Measurements from ENCODE around the gene FAM83F. TPM values are rescaled to one million over a fixed set of nuclear protein-coding genes. Genes with fewer than 3 reads are reported as not detected.

FAM83F gene
- total and polyA plus RNA-seq, 8 donors, result 0.15 to 0.73 (median 0.26) TPM

DNA sequence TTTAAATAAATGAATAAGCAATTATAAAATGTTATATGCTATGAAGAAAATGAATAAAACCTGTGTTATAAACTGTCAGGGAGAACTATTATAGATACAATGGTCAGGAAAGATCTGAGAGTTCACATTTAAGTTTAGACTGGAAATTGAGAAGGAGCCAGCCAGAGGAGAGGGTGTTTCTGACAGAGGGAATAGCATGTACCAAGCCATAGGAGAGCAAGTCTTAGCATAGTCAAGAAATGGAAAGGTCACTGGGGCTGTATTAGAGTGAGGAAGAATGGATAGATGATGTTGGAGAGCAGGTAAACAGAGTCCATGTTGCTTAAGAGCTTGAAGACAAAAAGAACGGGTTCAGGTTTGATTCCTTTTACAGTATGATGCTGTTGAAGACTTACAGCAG, 87.4 kb downstream of the FAM83F start:
- no peak for ATAC-seq
- no peaks in the 10 kb centered on the region for H3K27me3 ChIP-seq
- H3K36me3 ChIP-seq, result no peaks in the 10 kb centered on the region
- H3K9me3 ChIP-seq, result no peaks in the 10 kb centered on the region
- no peak overlapping the region for H3K4me3 ChIP-seq
- H3K4me1 ChIP-seq, result peaks cover 0 to 5% of the 10 kb centered on the region in 2 donors
- no peak overlapping the region for H3K27ac ChIP-seq
- intact Hi-C loops (cut with DNase I), result no loop called here
- TF ChIP-seq, protein P1, sequence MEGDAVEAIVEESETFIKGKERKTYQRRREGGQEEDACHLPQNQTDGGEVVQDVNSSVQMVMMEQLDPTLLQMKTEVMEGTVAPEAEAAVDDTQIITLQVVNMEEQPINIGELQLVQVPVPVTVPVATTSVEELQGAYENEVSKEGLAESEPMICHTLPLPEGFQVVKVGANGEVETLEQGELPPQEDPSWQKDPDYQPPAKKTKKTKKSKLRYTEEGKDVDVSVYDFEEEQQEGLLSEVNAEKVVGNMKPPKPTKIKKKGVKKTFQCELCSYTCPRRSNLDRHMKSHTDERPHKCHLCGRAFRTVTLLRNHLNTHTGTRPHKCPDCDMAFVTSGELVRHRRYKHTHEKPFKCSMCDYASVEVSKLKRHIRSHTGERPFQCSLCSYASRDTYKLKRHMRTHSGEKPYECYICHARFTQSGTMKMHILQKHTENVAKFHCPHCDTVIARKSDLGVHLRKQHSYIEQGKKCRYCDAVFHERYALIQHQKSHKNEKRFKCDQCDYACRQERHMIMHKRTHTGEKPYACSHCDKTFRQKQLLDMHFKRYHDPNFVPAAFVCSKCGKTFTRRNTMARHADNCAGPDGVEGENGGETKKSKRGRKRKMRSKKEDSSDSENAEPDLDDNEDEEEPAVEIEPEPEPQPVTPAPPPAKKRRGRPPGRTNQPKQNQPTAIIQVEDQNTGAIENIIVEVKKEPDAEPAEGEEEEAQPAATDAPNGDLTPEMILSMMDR (IDR thresholded peaks at IDR 0.05), result no peak
- no peak for DNase-seq

DNA sequence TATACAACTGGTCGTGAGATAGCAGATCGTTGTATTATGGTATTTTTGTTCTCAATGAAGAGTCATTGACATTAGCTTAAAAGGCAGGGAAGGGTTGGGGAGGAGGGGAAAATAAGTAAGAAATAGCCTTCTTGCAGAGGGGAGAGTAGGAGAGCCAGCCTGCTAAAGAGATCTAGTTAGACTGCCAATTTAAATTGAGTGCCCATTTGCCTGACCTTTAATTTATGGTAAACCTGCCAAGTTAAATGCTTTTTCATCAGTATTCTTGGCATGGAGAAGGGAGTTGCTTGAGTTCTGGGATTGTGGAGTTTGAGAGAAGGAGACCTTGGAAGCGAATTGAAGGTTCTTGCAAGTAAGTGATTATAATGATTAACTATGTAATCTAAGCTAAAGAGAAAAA, 89.0 kb downstream of the FAM83F start:
- ATAC-seq, result no peak

DNA sequence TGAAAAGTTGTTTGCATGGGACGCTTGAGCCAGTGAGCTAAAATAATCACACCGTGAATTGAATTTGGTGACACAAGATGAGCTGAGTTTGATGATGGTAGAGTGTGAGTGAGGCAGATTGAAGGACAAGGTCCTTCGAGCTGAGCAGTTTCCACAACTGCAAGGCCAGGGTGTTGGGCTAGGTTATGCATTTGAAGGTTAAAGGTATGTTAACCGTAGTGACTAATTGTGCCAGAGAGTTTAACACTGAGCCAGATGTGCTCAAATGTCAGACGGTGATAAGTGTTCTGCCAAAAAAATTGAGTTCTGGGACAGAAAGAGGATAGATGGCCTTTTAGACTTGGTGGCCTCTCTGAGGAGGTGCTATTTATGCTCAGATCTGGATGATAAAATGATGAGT, 89.5 kb downstream of the FAM83F start:
- intact Hi-C loops (cut with DNase I), result no loop called here
- ATAC-seq (no peak), DNase-seq (no peak)
- Histone ChIP-seq H3K4me3 (no peak overlapping the region), H3K27me3 (no peaks in the 10 kb centered on the region), H3K27ac (no peak overlapping the region), H3K36me3 (no peaks in the 10 kb centered on the region), H3K9me3 (no peaks in the 10 kb centered on the region), H3K4me1 (no peaks in the 10 kb centered on the region)
- TF ChIP-seq, protein P1 (IDR thresholded peaks at IDR 0.05), result no peak

More for the DNA sequence above, 89.0 kb downstream of the FAM83F start:
- Histone ChIP-seq H3K4me1 (no peaks in the 10 kb centered on the region), H3K27me3 (no peaks in the 10 kb centered on the region), H3K9me3 (no peaks in the 10 kb centered on the region), H3K27ac (no peak overlapping the region), H3K36me3 (no peaks in the 10 kb centered on the region), H3K4me3 (no peak overlapping the region)
- DNase-seq, result no peak
- intact Hi-C loops (cut with DNase I), result no loop called here
- TF ChIP-seq, protein P1 (IDR thresholded peaks at IDR 0.05), result no peak

DNA sequence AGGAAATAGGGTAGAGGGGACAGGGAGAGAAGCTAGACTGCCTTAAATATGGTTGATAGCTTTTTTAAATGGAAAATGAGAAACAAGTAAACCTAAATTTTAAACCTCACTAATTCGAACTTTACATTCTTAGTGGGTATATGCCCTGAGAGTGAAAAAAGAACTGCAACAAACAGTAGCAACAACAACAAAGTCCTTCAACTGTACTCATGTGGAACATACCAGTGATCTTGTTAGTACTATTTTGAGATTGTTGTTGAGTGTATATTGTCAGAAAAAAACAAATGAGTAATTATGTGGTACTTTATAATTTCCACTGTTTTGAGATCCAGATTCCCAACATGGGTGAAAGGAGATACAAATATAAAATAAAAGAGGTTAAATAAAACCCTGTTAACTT, 94.1 kb downstream of the FAM83F start:
- ATAC-seq (no peak), DNase-seq (no peak)
- H3K9me3 ChIP-seq, result no peaks in the 10 kb centered on the region
- H3K4me3 ChIP-seq, result no peak overlapping the region
- H3K4me1 ChIP-seq, result peaks cover 0 to 2% of the 10 kb centered on the region in 2 donors
- TF ChIP-seq, protein P1 (IDR thresholded peaks at IDR 0.05), result no peak
- intact Hi-C loops (cut with DNase I), result no loop called here
- H3K36me3 ChIP-seq, result no peaks in the 10 kb centered on the region
- H3K27me3 ChIP-seq, result no peaks in the 10 kb centered on the region
- no peak overlapping the region for H3K27ac ChIP-seq

Other genes starting within 250 kb of the FAM83F start
- under 1 TPM in 1 of 2 donors, not detected in 1; 0.16 TPM for gene ENTHD1, start 101.2 kb upstream of the FAM83F start, total RNA-seq
- gene ENTHD1, start 101.2 kb upstream of the FAM83F start, polyA plus RNA-seq (ENCODE audit: insufficient read length in 6 of 6), result not detected
- gene GRAP2, start 93.9 kb upstream of the FAM83F start, total RNA-seq, result 1 to 10 TPM; 2.3 to 3.4 TPM
- gene GRAP2, start 93.9 kb upstream of the FAM83F start, polyA plus RNA-seq (ENCODE audit: insufficient read length in 6 of 6), result 1 to 10 TPM; 1.5 to 2.7 (median 1.9) TPM
- under 1 TPM; 0.17 to 0.42 TPM for gene TMA7B, start 34.6 kb upstream of the FAM83F start, total RNA-seq
- under 1 TPM; 0.17 to 0.37 (median 0.24) TPM for gene TMA7B, start 34.6 kb upstream of the FAM83F start, polyA plus RNA-seq (ENCODE audit: insufficient read length in 6 of 6)
- 10 to 100 TPM; 40.3 to 40.7 TPM for gene TNRC6B, start 183.0 kb downstream of the FAM83F start, total RNA-seq
- gene TNRC6B, start 183.0 kb downstream of the FAM83F start, polyA plus RNA-seq (ENCODE audit: insufficient read length in 6 of 6), result 10 to 100 TPM; 13.7 to 16.8 (median 15.2) TPM